Prostate gland (tissue), 2 donors: ENCODE measurements around the gene YIF1A. TPM values are rescaled to one million over a fixed set of nuclear protein-coding genes. Genes with fewer than 3 reads are reported as not detected.

Source experiments
- DNase-seq: peaks from one replicate; pipeline ENCODE4 v3.0.0-alpha.2; 2019; ENCODE audit warnings: low spot score
- H3K27ac ChIP-seq, 2 donors: fragments of 200-600 bp; sonication (generic); 2 replicates each; pipeline ENCODE4 v1.5.1; 2017 to 2019
- H3K27me3 ChIP-seq: fragments of 200-600 bp; sonication (generic); replicated peaks from 2 replicates; pipeline ENCODE4 v1.5.1; 2019; ENCODE audit not compliant: insufficient read depth
- H3K36me3 ChIP-seq, 2 donors: fragments of 200-600 bp; sonication (generic); 1 replicate in 1 of 2; 2 replicates in 1 of 2; pipeline versions ENCODE4 v1.5.1 to v1.8.1; 2017 to 2019
- H3K4me1 ChIP-seq: fragments of 200-600 bp; sonication (generic); replicated peaks from 2 replicates; pipeline ENCODE4 v1.5.1; 2019
- H3K4me3 ChIP-seq, 2 donors: fragments of 200-600 bp; sonication (generic); 2 replicates each; pipeline ENCODE4 v1.5.1; 2017 to 2019
- H3K9me3 ChIP-seq: fragments of 200-600 bp; sonication (generic); 2 replicates; pipeline ENCODE4 v1.5.1; 2017
- POLR2A ChIP-seq: fragments of 450-650 bp; IDR thresholded peaks from one replicate; pipeline ENCODE4 v1.6.1; 2016; ENCODE audit warnings: antibody characterized with exemption, mild to moderate bottlenecking
- POLR2AphosphoS5 ChIP-seq: sonication (generic); formaldehyde crosslinking; IDR thresholded peaks from one replicate; pipeline ENCODE4 v1.6.1; 2017; ENCODE audit warnings: antibody characterized with exemption
- WGBS: methylation state at CpG from one replicate; pipeline ENCODE4 v1.1.5; 2018; 5-methylcytosine and 5-hydroxymethylcytosine counted together
- intact Hi-C: fragments of 100-400 bp; cut with DNase I; formaldehyde crosslinking; loops from one replicate; pipeline ENCODE4 v1.14.2; 2022
- total RNA-seq, 2 donors: library from RNA; depleted of rRNA; stranded (reverse); fragments of >200 nt; gene quantifications; one replicate each; pipeline ENCODE4 v1.1.0, GENCODE V29; 2016
- TF ChIP-seq, protein P1 (sequence below), 4 experiments: fragments of 200-600 bp in 2 of 4; fragments of 450-650 bp in 2 of 4; sonication (generic) in 2 of 4; IDR thresholded peaks; 1 replicate in 3 of 4; 2 replicates in 1 of 4; pipeline ENCODE4 v1.5.1; 2016 to 2019; ENCODE audit warnings: antibody characterized with exemption in 4 of 4, mild to moderate bottlenecking in 2 of 4, moderate library complexity in 2 of 4

YIF1A gene
- total RNA-seq, 2 donors from 2014 or later, result 92.6 to 112 TPM

DNA sequence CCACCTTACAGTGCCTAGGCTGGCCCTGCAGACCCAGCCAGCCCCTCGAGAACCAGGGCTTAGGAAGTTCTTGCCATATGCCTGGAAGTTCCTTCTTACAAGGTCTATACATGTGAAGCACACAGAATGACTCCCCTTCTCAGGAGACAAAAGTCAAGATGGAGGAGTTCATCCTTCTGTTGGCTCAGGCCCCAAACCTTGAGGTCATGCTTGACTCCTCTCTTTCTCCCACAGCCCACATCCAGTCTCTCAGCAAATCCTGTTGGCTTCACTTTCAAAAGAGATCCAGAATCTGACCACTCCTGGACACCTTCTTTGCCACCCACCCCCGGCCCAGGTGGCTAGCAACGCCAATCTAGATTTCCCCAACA, 29.6 kb upstream of the YIF1A start:
- intact Hi-C loops, result no loop called here
- TF ChIP-seq POLR2AphosphoS5, result no peak
- TF ChIP-seq, protein P1, sequence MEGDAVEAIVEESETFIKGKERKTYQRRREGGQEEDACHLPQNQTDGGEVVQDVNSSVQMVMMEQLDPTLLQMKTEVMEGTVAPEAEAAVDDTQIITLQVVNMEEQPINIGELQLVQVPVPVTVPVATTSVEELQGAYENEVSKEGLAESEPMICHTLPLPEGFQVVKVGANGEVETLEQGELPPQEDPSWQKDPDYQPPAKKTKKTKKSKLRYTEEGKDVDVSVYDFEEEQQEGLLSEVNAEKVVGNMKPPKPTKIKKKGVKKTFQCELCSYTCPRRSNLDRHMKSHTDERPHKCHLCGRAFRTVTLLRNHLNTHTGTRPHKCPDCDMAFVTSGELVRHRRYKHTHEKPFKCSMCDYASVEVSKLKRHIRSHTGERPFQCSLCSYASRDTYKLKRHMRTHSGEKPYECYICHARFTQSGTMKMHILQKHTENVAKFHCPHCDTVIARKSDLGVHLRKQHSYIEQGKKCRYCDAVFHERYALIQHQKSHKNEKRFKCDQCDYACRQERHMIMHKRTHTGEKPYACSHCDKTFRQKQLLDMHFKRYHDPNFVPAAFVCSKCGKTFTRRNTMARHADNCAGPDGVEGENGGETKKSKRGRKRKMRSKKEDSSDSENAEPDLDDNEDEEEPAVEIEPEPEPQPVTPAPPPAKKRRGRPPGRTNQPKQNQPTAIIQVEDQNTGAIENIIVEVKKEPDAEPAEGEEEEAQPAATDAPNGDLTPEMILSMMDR (IDR thresholded peaks at IDR 0.05), result no peak
- no peak for TF ChIP-seq POLR2A
- no peak for DNase-seq
- no peak overlapping the region for H3K4me3 ChIP-seq
- no peak overlapping the region for H3K27ac ChIP-seq
- no peaks in the 10 kb centered on the region for H3K9me3 ChIP-seq
- H3K4me1 ChIP-seq, result no peaks in the 10 kb centered on the region
- 77% methylated on average over 3 of the region's 3 CpGs for WGBS
- H3K36me3 ChIP-seq, result no peaks in the 10 kb centered on the region
- no peaks in the 10 kb centered on the region for H3K27me3 ChIP-seq

DNA sequence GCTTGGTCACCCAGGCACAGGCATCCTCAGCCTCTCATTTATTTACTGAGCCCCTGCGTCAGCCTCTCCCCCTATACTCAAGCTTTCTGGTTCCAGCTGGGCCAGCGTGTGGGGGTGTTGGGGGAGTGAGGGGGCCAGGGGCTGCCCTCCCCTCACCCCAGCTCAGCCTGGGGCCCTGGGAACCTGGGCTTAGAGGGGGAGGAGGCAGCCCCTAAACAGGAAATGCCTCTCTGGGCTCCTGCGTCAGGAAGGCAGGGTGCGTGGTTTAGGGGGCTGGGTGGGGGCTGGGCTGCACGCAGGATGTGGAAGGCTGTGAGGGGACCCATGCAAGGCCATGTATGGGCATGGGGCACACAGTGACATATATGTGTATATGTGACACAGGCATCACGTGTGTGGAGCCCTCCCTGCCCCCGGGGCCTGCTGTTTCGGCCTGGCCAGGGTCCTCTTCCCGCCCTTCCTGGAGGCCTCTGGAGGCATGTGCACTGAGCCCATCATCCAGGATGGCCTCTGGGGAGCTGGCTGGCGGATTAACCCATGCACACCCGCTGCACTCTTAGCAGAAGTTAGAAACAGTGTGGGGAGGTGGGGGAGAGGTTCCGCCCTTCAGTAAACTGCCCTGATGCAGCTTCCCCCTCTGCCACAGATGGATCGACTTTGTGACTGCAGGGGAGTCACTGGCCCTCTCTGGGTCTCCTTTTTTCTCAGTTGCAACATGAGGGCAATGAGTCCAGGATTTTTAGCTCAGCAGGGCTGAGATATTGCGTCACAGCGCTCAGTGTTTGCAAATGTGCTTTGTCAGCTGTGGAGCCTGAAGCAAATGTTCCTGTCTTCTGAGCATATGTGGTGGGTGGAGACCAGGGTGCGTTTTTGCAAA, 29.0 kb upstream of the YIF1A start:
- Histone ChIP-seq H3K4me3 (no peak overlapping the region), H3K36me3 (no peaks in the 10 kb centered on the region), H3K27me3 (no peaks in the 10 kb centered on the region), H3K4me1 (no peaks in the 10 kb centered on the region), H3K27ac (peak overlapping the region; percentile 77 to 78), H3K9me3 (no peaks in the 10 kb centered on the region)
- DNase-seq, result no peak
- intact Hi-C loops, result no loop called here
- WGBS, result 46% methylated on average over 16 of the region's 16 CpGs
- TF ChIP-seq POLR2A, result no peak
- TF ChIP-seq, protein P1 (IDR thresholded peaks at IDR 0.05), result no peak
- TF ChIP-seq POLR2AphosphoS5, result no peak

DNA sequence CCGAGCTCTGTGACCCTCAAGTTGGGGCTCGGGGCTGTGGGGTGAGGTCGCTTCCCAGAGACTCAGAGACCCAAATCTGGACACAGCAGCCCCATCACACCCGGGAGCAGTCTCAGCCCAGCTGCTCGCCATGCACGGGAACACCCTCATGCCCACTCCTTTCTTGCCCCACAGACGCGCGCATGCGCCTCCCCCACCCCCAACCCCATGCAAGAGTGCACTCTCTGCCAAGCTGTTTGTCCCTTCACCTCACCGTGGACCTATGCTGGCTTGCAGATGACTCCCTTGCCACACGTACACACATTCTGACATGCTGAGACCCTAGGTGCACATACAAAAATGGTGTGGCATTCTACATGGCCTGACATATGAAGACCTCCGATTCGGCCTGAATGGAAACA, 28.4 kb upstream of the YIF1A start:
- H3K4me3 ChIP-seq, result peak overlapping the region; percentile 32 to 33

DNA sequence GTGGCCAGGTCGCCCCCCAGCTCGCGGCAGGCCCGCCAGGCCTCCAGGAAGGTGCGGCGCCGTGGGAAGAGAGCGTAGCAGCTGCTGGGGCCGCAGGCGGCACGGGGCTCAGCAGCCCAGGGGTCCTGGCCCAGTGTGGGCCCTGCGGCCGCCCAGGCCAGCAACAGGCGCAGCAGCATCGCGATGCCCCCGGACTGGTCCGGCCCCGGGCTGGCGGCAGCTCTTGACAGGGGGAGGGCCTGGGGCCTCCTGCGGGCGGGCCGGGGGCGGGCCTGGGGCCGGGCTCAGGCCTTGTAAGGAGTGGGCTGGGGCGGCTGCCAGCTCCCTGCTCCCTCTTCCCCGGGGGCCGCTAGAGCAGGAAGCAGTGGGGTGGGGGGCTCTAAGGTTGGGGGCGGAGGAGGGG, 27.9 kb upstream of the YIF1A start, which contains the start of gene CD248:
Gene CD248 (minus strand): TSS at position 196 of the 403 bp plus-strand sequence. CDS start 17 bp downstream, at position 179.
- DNase-seq, result no peak
- no peaks in the 10 kb centered on the region for H3K36me3 ChIP-seq
- peak within 1 kb of the TSS; percentile 77 to 78 for H3K27ac ChIP-seq
- no peaks in the 10 kb centered on the region for H3K27me3 ChIP-seq
- H3K4me1 ChIP-seq, result no peaks in the 10 kb centered on the region
- intact Hi-C loops, result no loop called here
- WGBS, result 6% methylated on average over 3 of the region's 29 CpGs
- TF ChIP-seq POLR2AphosphoS5 (no peak), POLR2A (no peak)
- TF ChIP-seq, protein P1 (IDR thresholded peaks at IDR 0.05), result no peak
- no peaks in the 10 kb centered on the region for H3K9me3 ChIP-seq
- H3K4me3 ChIP-seq, result peak within 1 kb of the TSS; percentile 32 to 33

More for the DNA sequence above, 28.4 kb upstream of the YIF1A start:
- intact Hi-C loops, result no loop called here
- 20% methylated on average over 14 of the region's 14 CpGs for WGBS
- H3K27ac ChIP-seq, result peak overlapping the region; percentile 77 to 78
- TF ChIP-seq, protein P1 (IDR thresholded peaks at IDR 0.05), result no peak
- TF ChIP-seq POLR2A (no peak), POLR2AphosphoS5 (no peak)
- no peaks in the 10 kb centered on the region for H3K36me3 ChIP-seq
- H3K4me1 ChIP-seq, result no peaks in the 10 kb centered on the region
- no peaks in the 10 kb centered on the region for H3K9me3 ChIP-seq
- H3K27me3 ChIP-seq, result no peaks in the 10 kb centered on the region
- DNase-seq, result no peak
